EL (cell line): ENCODE results near the gene MEIOSIN.

ENCODE experiments used
- DNase-seq: peaks from one replicate; pipeline ENCODE4 v3.0.0-alpha.2; 2016

The MEIOSIN gene

GRCh38 chr19:45804140-45804958 is 71.1 kb downstream of the MEIOSIN start:
- DNase-seq = no peak

DNA sequence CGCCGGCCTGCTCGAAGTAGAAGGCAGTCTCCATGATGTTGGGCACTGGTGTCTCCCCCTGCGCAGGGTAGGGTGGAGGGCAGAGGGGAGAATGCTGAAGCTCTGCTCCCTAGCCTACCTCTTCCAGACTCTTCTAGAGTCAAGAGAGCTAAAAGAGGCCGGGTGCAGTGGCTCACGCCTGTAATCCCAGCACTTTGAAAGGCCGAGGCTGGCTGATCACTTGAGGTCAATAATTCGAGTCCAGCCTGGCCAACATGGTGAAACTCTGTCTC is 71.7 kb downstream of the MEIOSIN start:
- no peak for DNase-seq

- no peak for DNase-seq
Measured at GRCh38 chr19:45805719-45806118, 72.5 kb downstream of the MEIOSIN start.

GRCh38 chr19:45809643-45810159 is 76.5 kb downstream of the MEIOSIN start:
- peak; percentile 68 for DNase-seq

GRCh38 chr19:45812297-45812696 is 79.1 kb downstream of the MEIOSIN start:
- no peak for DNase-seq
